A549 (cell line): Measurements from ENCODE around the gene MCIDAS. TPM values are rescaled to one million over a fixed set of nuclear protein-coding genes. Genes with fewer than 3 reads are reported as not detected.

Source experiments
- ATAC-seq, 2 experiments: fragments of 200-7000 bp in 1 of 2; fragments of >200 bp in 1 of 2; cut with Nextera tagmentation in 1 of 2; cut with Tn5 transposase in 1 of 2; 3 replicates each; pipeline versions ENCODE4 v1.8.0 to v1.9.1; 2018 to 2020; ENCODE audit warnings: mild to moderate bottlenecking in 1 of 2, moderate library complexity in 1 of 2
- CTCF ChIA-PET: fragments of 300-600 bp; sonication (Branson Sonifier 250); formaldehyde crosslinking; extraction: SDS; loops from one replicate; lab custom pipeline; 2021; ENCODE audit warnings: antibody characterized with exemption, inconsistent platforms; lab: Yijun Ruan, JAX
- POLR2A ChIA-PET: fragments of 350-600 bp; formaldehyde crosslinking; extraction: SDS; loops from one replicate; lab custom pipeline; 2021; ENCODE audit warnings: antibody characterized with exemption, inconsistent platforms; lab: Yijun Ruan, JAX
- DNase-seq, 2 experiments: peaks; one replicate each; pipeline versions ENCODE4 v3.0.0 to v3.0.0-alpha.2; 2011 to 2016; ENCODE audit warnings: low read depth in 1 of 2, low spot score in 1 of 2
- FAIRE-seq: peaks from 2 replicates; lab custom pipeline; 2011; peaks lifted over from hg19 to GRCh38; lab: Jason Lieb, UNC
- H3K27ac ChIP-seq, 2 experiments: fragments of >200 bp; sonication (Bioruptor Twin); formaldehyde crosslinking; 3 replicates each; pipeline ENCODE4 v1.5.1; 2016 to 2017
- H3K4me1 ChIP-seq: fragments of >200 bp; sonication (Bioruptor Twin); formaldehyde crosslinking; 3 replicates; pipeline ENCODE4 v1.6.1; 2016
- H3K4me2 ChIP-seq: fragments of >200 bp; sonication (Bioruptor Twin); formaldehyde crosslinking; 3 replicates; pipeline ENCODE4 v1.6.1; 2016
- H3K4me3 ChIP-seq: fragments of >200 bp; sonication (Bioruptor Twin); formaldehyde crosslinking; 3 replicates; pipeline ENCODE4 v1.5.1; 2016
- H3K9me3 ChIP-seq: fragments of >200 bp; sonication (Bioruptor Twin); formaldehyde crosslinking; 3 replicates; pipeline ENCODE4 v1.6.1; 2016
- BCL3 ChIP-seq: fragments of >200 bp; sonication (Bioruptor Twin); formaldehyde crosslinking; IDR thresholded peaks from 3 replicates; pipeline ENCODE4 v1.6.1; 2016
- CEBPB ChIP-seq, 2 experiments: fragments of >200 bp in 1 of 2; sonication (Bioruptor Twin) in 1 of 2; formaldehyde crosslinking in 1 of 2; IDR thresholded peaks; 2 replicates each; pipeline ENCODE4 v1.6.1; 2012 to 2016
- EHF ChIP-seq: fragments of 250-450 bp; sonication (Bioruptor Pico); IDR thresholded peaks from 2 replicates; pipeline ENCODE4 v1.5.0; 2020; ENCODE audit warnings: mild to moderate bottlenecking
- EHMT2 ChIP-seq: fragments of 200-600 bp; sonication (generic); IDR thresholded peaks from 2 replicates; pipeline ENCODE4 v1.6.1; 2016; ENCODE audit warnings: antibody characterized with exemption, low read depth, mild to moderate bottlenecking, moderate library complexity
- ELK1 ChIP-seq: fragments of 150-350 bp; IDR thresholded peaks from 2 replicates; pipeline ENCODE4 v1.6.1; 2014; ENCODE audit warnings: low read depth, mild to moderate bottlenecking, low read length
- EP300 ChIP-seq, 2 experiments: fragments of >200 bp; sonication (Bioruptor Twin); formaldehyde crosslinking; IDR thresholded peaks; 2 replicates in 1 of 2; 3 replicates in 1 of 2; pipeline ENCODE4 v1.6.1; 2016 to 2017
- FOSB ChIP-seq: fragments of 250-450 bp; sonication (Bioruptor Pico); IDR thresholded peaks from 2 replicates; pipeline ENCODE4 v1.5.0; 2020; ENCODE audit warnings: mild to moderate bottlenecking, moderate library complexity
- HEYL ChIP-seq: fragments of 250-450 bp; sonication (Bioruptor Pico); IDR thresholded peaks from 2 replicates; pipeline ENCODE4 v1.8.0; 2021; ENCODE audit warnings: mild to moderate bottlenecking, moderate library complexity
- HMGXB4 ChIP-seq: fragments of 250-450 bp; sonication (Bioruptor Pico); IDR thresholded peaks from 2 replicates; pipeline ENCODE4 v1.5.0; 2021; ENCODE audit warnings: mild to moderate bottlenecking, moderate library complexity, borderline replicate concordance
- JUN ChIP-seq, 2 experiments: fragments of >200 bp; sonication (Bioruptor Twin); formaldehyde crosslinking; IDR thresholded peaks; 2 replicates in 1 of 2; 3 replicates in 1 of 2; pipeline ENCODE4 v1.6.1; 2016 to 2017
- JUNB ChIP-seq: fragments of >200 bp; sonication (Bioruptor Twin); formaldehyde crosslinking; IDR thresholded peaks from 2 replicates; pipeline ENCODE4 v1.6.1; 2016
- KDM5A ChIP-seq: fragments of 200-600 bp; sonication (generic); IDR thresholded peaks from 2 replicates; pipeline ENCODE4 v1.6.1; 2016; ENCODE audit warnings: antibody characterized with exemption, mild to moderate bottlenecking
- MAFK ChIP-seq: fragments of 450-650 bp; IDR thresholded peaks from 2 replicates; pipeline ENCODE4 v1.6.1; 2014; ENCODE audit not compliant: partially characterized antibody
- MAZ ChIP-seq: fragments of 150-350 bp; IDR thresholded peaks from 2 replicates; pipeline ENCODE4 v1.6.1; 2014; ENCODE audit warnings: antibody characterized with exemption, low read depth, low read length, borderline replicate concordance
- MYC ChIP-seq: IDR thresholded peaks from 2 replicates; pipeline ENCODE4 v1.6.1; 2012; ENCODE audit warnings: mild to moderate bottlenecking, inconsistent platforms, low read length, improper control_type of control experiment, borderline replicate concordance
- PBX3 ChIP-seq: IDR thresholded peaks from 2 replicates; pipeline ENCODE4 v1.6.1; 2012
- PHF8 ChIP-seq: fragments of 200-600 bp; sonication (generic); IDR thresholded peaks from 2 replicates; pipeline ENCODE4 v1.6.1; 2016; ENCODE audit warnings: low read depth, mild to moderate bottlenecking, antibody characterized with exemption, moderate library complexity, borderline replicate concordance
- RAD21 ChIP-seq, 2 experiments: fragments of >200 bp in 1 of 2; sonication (Bioruptor Twin) in 1 of 2; formaldehyde crosslinking in 1 of 2; IDR thresholded peaks in 1 of 2; conservative IDR thresholded peaks in 1 of 2; 2 replicates in 1 of 2; 3 replicates in 1 of 2; pipeline ENCODE4 v1.6.1; 2012 to 2018; ENCODE audit warnings: inconsistent platforms in 1 of 2
- RARB ChIP-seq: fragments of 250-450 bp; sonication (Bioruptor Pico); IDR thresholded peaks from 2 replicates; pipeline ENCODE4 v1.8.0; 2021; ENCODE audit warnings: mild to moderate bottlenecking, moderate library complexity
- RFX5 ChIP-seq: fragments of 450-650 bp; IDR thresholded peaks from 2 replicates; pipeline ENCODE4 v1.7.1; 2014; ENCODE audit warnings: antibody characterized with exemption, mild to moderate bottlenecking, moderate library complexity
- SREBF2 ChIP-seq: fragments of 450-650 bp; IDR thresholded peaks from 2 replicates; pipeline ENCODE4 v1.6.1; 2014; ENCODE audit warnings: mild to moderate bottlenecking, moderate library complexity
- TP53 ChIP-seq: fragments of 250-450 bp; sonication (Bioruptor Pico); IDR thresholded peaks from 2 replicates; pipeline ENCODE4 v1.5.0; 2021; ENCODE audit warnings: mild to moderate bottlenecking, moderate library complexity
- ZC3H11A ChIP-seq: fragments of 450-650 bp; IDR thresholded peaks from 2 replicates; pipeline ENCODE4 v1.6.1; 2014; ENCODE audit warnings: antibody characterized with exemption, mild to moderate bottlenecking
- ZNF302 ChIP-seq: fragments of 250-450 bp; sonication (Bioruptor Pico); IDR thresholded peaks from 2 replicates; pipeline ENCODE4 v1.9.0; 2021; ENCODE audit warnings: inconsistent platforms, mild to moderate bottlenecking, moderate library complexity
- ZSCAN20 ChIP-seq: fragments of 250-450 bp; sonication (Bioruptor Pico); IDR thresholded peaks from 2 replicates; pipeline ENCODE4 v1.8.0; 2022; ENCODE audit warnings: mild to moderate bottlenecking, moderate library complexity
- WGBS: methylation state at CpG from one replicate; pipeline ENCODE4 v1.1.6; 2017; ENCODE audit errors: missing lambda C conversion rate; 5-methylcytosine and 5-hydroxymethylcytosine counted together
- polyA plus RNA-seq, 4 experiments: library from polyadenylated mRNA; depleted of rRNA in 3 of 4; stranded (reverse); fragments of >200 nt; fragmentation: RNase III in 1 of 4; extraction: RNeasy Plus Mini Kit Qiagen cat#74134 plus additional on column Dnase treatment in 1 of 4; gene quantifications; 2 replicates in 3 of 4; 3 replicates in 1 of 4; pipeline ENCODE4 v1.2.3, GENCODE V29; 2011 to 2017

Gene MCIDAS
- polyA plus RNA-seq, 2 of the 4 experiments (the other 2 are of a cell fraction), result 2.2 TPM

GRCh38 chr5:55250064-55250463 lies 22.9 kb upstream of the MCIDAS start:
- CTCF ChIA-PET, result interaction anchor here (1.6 kb wide), 1 partner anchor 24 kb away, joined by 6 read pairs; no protein-coding TSS in a partner anchor
- H3K4me1 ChIP-seq, result no peaks in the 10 kb centered on the region
- H3K4me2 ChIP-seq, result no peak overlapping the region
- FAIRE-seq (no peak), ATAC-seq (no peak), DNase-seq (no peak)
- H3K4me3 ChIP-seq, result no peak overlapping the region
- 24% methylated on average over 1 of the region's 1 CpG for WGBS
- peaks cover 7% of the 10 kb centered on the region for H3K9me3 ChIP-seq
- TF ChIP-seq MAFK (peak; percentile 39), TP53 (CRISPR knock-in tag) (no peak)
- no peak overlapping the region for H3K27ac ChIP-seq
- POLR2A ChIA-PET, result no interaction called here

- WGBS, result 75% methylated on average over 4 of the region's 4 CpGs
- Histone ChIP-seq H3K4me3 (no peak overlapping the region), H3K9me3 (no peaks in the 10 kb centered on the region; the same call in 2 of the 3 replicates)
- POLR2A ChIA-PET, result no interaction called here
- TF ChIP-seq HEYL (CRISPR knock-in tag) (no peak), EP300 (IDR thresholded peaks at IDR 0.05) (no peak), FOSB (CRISPR knock-in tag) (no peak), HMGXB4 (CRISPR knock-in tag) (no peak), RARB (CRISPR knock-in tag) (no peak), ZC3H11A (no peak), MYC (no peak), ZSCAN20 (CRISPR knock-in tag) (no peak)
- TF ChIP-seq, all 56 proteins: peak for 0
- ATAC-seq (no peak), DNase-seq (no peak), FAIRE-seq (no peak)
- H3K27ac ChIP-seq, result no peak overlapping the region
- no peak overlapping the region for H3K4me2 ChIP-seq
- H3K4me1 ChIP-seq, result peaks cover 4% of the 10 kb centered on the region; the same call in 1 of the 3 replicates
- CTCF ChIA-PET, result interaction anchor here (1.0 kb wide), 1 partner anchor 9 kb away, joined by 3 read pairs; the partner anchor contains the start of gene CCNO
These were observed 14.6 kb upstream of the MCIDAS start for GRCh38 chr5:55241746-55242145.

- CTCF ChIA-PET, result interaction anchor here (3.6 kb wide), 1 partner anchor 10 kb away, joined by 25 read pairs; the partner anchor contains the start of gene MCIDAS
- FAIRE-seq, result no peak
- peaks cover 11% of the 10 kb centered on the region; the same call in 1 of the 3 replicates for H3K4me1 ChIP-seq
- no peak for ATAC-seq
- 87% methylated on average over 10 of the region's 10 CpGs for WGBS
- no peaks in the 10 kb centered on the region for H3K9me3 ChIP-seq
- DNase-seq, result no peak
- no peak overlapping the region for H3K4me2 ChIP-seq
- POLR2A ChIA-PET, result no interaction called here
- TF ChIP-seq CEBPB (IDR thresholded peaks at IDR 0.05) (no peak), MAFK (no peak), BCL3 (no peak)
- no peak overlapping the region for H3K27ac ChIP-seq
- H3K4me3 ChIP-seq, result no peak overlapping the region
These were observed 9.7 kb upstream of the MCIDAS start for GRCh38 chr5:55236800-55237199.

GRCh38 chr5:55234121-55234700 lies 7.1 kb upstream of the MCIDAS start:
- Histone ChIP-seq H3K27ac (peak overlapping the region; percentile 74 to 94), H3K4me1 (peaks cover 11% of the 10 kb centered on the region; the same call in 1 of the 3 replicates), H3K4me3 (peak overlapping the region; percentile 74), H3K4me2 (peak overlapping the region; percentile 80), H3K9me3 (no peaks in the 10 kb centered on the region)
- DNase-seq, result peak in 1 of 2 experiments; percentile 10
- peak in 1 of 2 experiments; percentile 5; a peak in 2 of 6 replicates for ATAC-seq
- CTCF ChIA-PET, result interaction anchor here (0.8 to 3.6 kb wide), 10 partner anchors 7 to 407 kb away, joined by 3 to 25 read pairs (median 4); partner anchors contain the start of gene MCIDAS
- WGBS, result 54% methylated on average over 31 of the region's 31 CpGs
- no peak for FAIRE-seq
- POLR2A ChIA-PET, result interaction anchor here (1.2 to 2.3 kb wide), 3 partner anchors 10 to 73 kb away, joined by 3 to 22 read pairs (median 6); partner anchors contain the start of genes DHX29 and MTREX
- TF ChIP-seq ZNF302 (CRISPR knock-in tag), result no peak
- TF ChIP-seq JUNB, result no peak
- TF ChIP-seq KDM5A, result no peak
- no peak for TF ChIP-seq MAZ
- no peak for TF ChIP-seq EHF (CRISPR knock-in tag)
- no peak for TF ChIP-seq RAD21 (conservative IDR thresholded peaks at IDR 0.05 in 1 of 2, IDR thresholded peaks at IDR 0.05 in 1 of 2)
- TF ChIP-seq PBX3, result no peak
- TF ChIP-seq FOSB (CRISPR knock-in tag), result no peak
- no peak for TF ChIP-seq RFX5
- TF ChIP-seq SREBF2, result no peak
- TF ChIP-seq PHF8, result no peak
- TF ChIP-seq JUN (IDR thresholded peaks at IDR 0.05), result no peak
- no peak for TF ChIP-seq TP53 (CRISPR knock-in tag)
- TF ChIP-seq ELK1, result no peak
- no peak for TF ChIP-seq EHMT2
